IMR-90 (cell line): Measurements from ENCODE around the gene ALDH1L2. TPM values are rescaled to one million over a fixed set of nuclear protein-coding genes. Genes with fewer than 3 reads are reported as not detected.

Experiments
- ATAC-seq: fragments of 200-7000 bp; cut with Tn5 transposase; 2 replicates; pipeline ENCODE4 v1.9.1; 2020; ENCODE audit warnings: low read depth, mild to moderate bottlenecking, moderate library complexity
- BruUV-seq: library from RNA; stranded (reverse); fragments of 400-500 nt; replicated peaks from 2 replicates; lab custom pipeline; 2021; lab: Mats Ljungman, UMichigan
- CTCF ChIA-PET: fragments of 300-600 bp; formaldehyde crosslinking; extraction: SDS; loops from one replicate; lab custom pipeline; 2021; ENCODE audit warnings: antibody characterized with exemption; lab: Yijun Ruan, JAX
- POLR2A ChIA-PET: fragments of 300-600 bp; sonication (Branson Sonifier 250); formaldehyde crosslinking; loops from one replicate; lab custom pipeline; 2022; ENCODE audit warnings: antibody characterized with exemption; ENCODE audit not compliant: unreplicated experiment; lab: Charles Lee
- DNase-seq: peaks from one replicate; pipeline ENCODE4 v3.0.0; 2013
- H2AFZ ChIP-seq: replicated peaks from 2 replicates; pipeline ENCODE3; 2013; ENCODE audit warnings: low read length, mild to moderate bottlenecking; ENCODE audit not compliant: poor library complexity
- H2AK5ac ChIP-seq: 2 replicates; pipeline ENCODE4 v1.6.1; 2013; ENCODE audit warnings: low read depth, low read length, inconsistent platforms
- H2AK9ac ChIP-seq: replicated peaks from 2 replicates; pipeline ENCODE3; 2013; ENCODE audit warnings: mild to moderate bottlenecking, low read depth, low read length, moderate library complexity; ENCODE audit not compliant: poor library complexity
- H2BK120ac ChIP-seq: 2 replicates; pipeline ENCODE4 v1.6.1; 2013; ENCODE audit warnings: low read depth, low read length, inconsistent platforms
- H2BK15ac ChIP-seq: 3 replicates; pipeline ENCODE4 v1.6.1; 2013; ENCODE audit warnings: low read depth, low read length, inconsistent platforms
- H2BK20ac ChIP-seq: 2 replicates; pipeline ENCODE4 v1.6.1; 2013; ENCODE audit warnings: low read depth, mild to moderate bottlenecking, inconsistent platforms, low read length, moderate library complexity
- H2BK5ac ChIP-seq: 2 replicates; pipeline ENCODE4 v1.6.1; 2013; ENCODE audit warnings: mild to moderate bottlenecking, low read depth, low read length, inconsistent platforms; ENCODE audit not compliant: poor library complexity, severe bottlenecking
- H3K14ac ChIP-seq: replicated peaks from 2 replicates; pipeline ENCODE4 v1.6.1; 2013; ENCODE audit warnings: low read depth, low read length, inconsistent platforms
- H3K18ac ChIP-seq: 2 replicates; pipeline ENCODE4 v1.6.1; 2013; ENCODE audit warnings: low read depth, low read length, control low read depth
- H3K23ac ChIP-seq: 2 replicates; pipeline ENCODE4 v1.6.1; 2013; ENCODE audit warnings: low read depth, low read length, inconsistent platforms
- H3K27ac ChIP-seq: 2 replicates; pipeline ENCODE4 v1.5.1; 2013; ENCODE audit warnings: mild to moderate bottlenecking, control low read depth, low read length; ENCODE audit not compliant: insufficient read depth
- H3K27me3 ChIP-seq: 2 replicates; pipeline ENCODE4 v1.6.1; 2013; ENCODE audit warnings: low read length; ENCODE audit not compliant: control insufficient read depth, insufficient read depth
- H3K36me3 ChIP-seq: 2 replicates; pipeline ENCODE4 v1.6.1; 2013; ENCODE audit warnings: low read length, mixed read lengths; ENCODE audit not compliant: control insufficient read depth, insufficient read depth
- H3K4ac ChIP-seq: 2 replicates; pipeline ENCODE4 v1.6.1; 2013; ENCODE audit warnings: low read depth, low read length, inconsistent platforms
- H3K4me1 ChIP-seq: 2 replicates; pipeline ENCODE4 v1.6.1; 2013; ENCODE audit warnings: low read length, mixed read lengths; ENCODE audit not compliant: control insufficient read depth, insufficient read depth
- H3K4me2 ChIP-seq: 2 replicates; pipeline ENCODE4 v1.6.1; 2013; ENCODE audit warnings: low read depth, mild to moderate bottlenecking, control low read depth, low read length, moderate library complexity
- H3K4me3 ChIP-seq: 2 replicates; pipeline ENCODE4 v1.5.1; 2013; ENCODE audit warnings: low read depth, mild to moderate bottlenecking, control low read depth, low read length, moderate library complexity; ENCODE audit not compliant: insufficient read depth
- H3K56ac ChIP-seq: 2 replicates; pipeline ENCODE4 v1.6.1; 2013; ENCODE audit warnings: low read length, inconsistent platforms; ENCODE audit not compliant: insufficient read depth; ENCODE audit errors: extremely low read depth
- H3K79me1 ChIP-seq, 2 experiments: 2 replicates each; pipeline ENCODE4 v1.6.1; 2013; ENCODE audit warnings: low read length in 2 of 2, inconsistent platforms in 1 of 2, low read depth in 1 of 2
- H3K9ac ChIP-seq: 2 replicates; pipeline ENCODE4 v1.6.1; 2013; ENCODE audit warnings: low read depth, low read length, control low read depth
- H3K9me1 ChIP-seq: 2 replicates; pipeline ENCODE4 v1.6.1; 2013; ENCODE audit warnings: low read length, inconsistent platforms; ENCODE audit not compliant: insufficient read depth
- H3K9me3 ChIP-seq: 2 replicates; pipeline ENCODE4 v1.6.1; 2013; ENCODE audit warnings: low read length; ENCODE audit not compliant: control insufficient read depth, insufficient read depth
- H4K20me1 ChIP-seq: 2 replicates; pipeline ENCODE4 v1.6.1; 2013; ENCODE audit warnings: low read length, inconsistent platforms; ENCODE audit not compliant: insufficient read depth
- H4K5ac ChIP-seq: 2 replicates; pipeline ENCODE4 v1.6.1; 2013; ENCODE audit warnings: mild to moderate bottlenecking, low read depth, low read length, control low read depth
- H4K8ac ChIP-seq, 2 experiments: 2 replicates each; pipeline ENCODE4 v1.6.1; 2013; ENCODE audit warnings: low read depth in 2 of 2, low read length in 2 of 2, control low read depth in 1 of 2, inconsistent platforms in 1 of 2
- H4K91ac ChIP-seq: 2 replicates; pipeline ENCODE4 v1.6.1; 2013; ENCODE audit warnings: low read depth, low read length, inconsistent platforms; ENCODE audit not compliant: insufficient read depth
- BHLHE40 ChIP-seq: fragments of 150-350 bp; IDR thresholded peaks from 2 replicates; pipeline ENCODE4 v1.6.1; 2016; ENCODE audit warnings: mild to moderate bottlenecking, low read depth, low read length
- CEBPB ChIP-seq: IDR thresholded peaks from 2 replicates; pipeline ENCODE4 v1.6.1; 2012; ENCODE audit warnings: low read depth, low read length, improper control_type of control experiment
- CHD1 ChIP-seq: IDR thresholded peaks from 2 replicates; pipeline ENCODE4 v1.6.1; 2012; ENCODE audit warnings: low read depth, low read length, improper control_type of control experiment
- CTCF ChIP-seq: conservative IDR thresholded peaks from 2 replicates; pipeline ENCODE4 v1.5.1; 2012; ENCODE audit warnings: mild to moderate bottlenecking, low read depth, low read length, improper control_type of control experiment
- ELK1 ChIP-seq: fragments of 150-350 bp; IDR thresholded peaks from 2 replicates; pipeline ENCODE4 v1.6.1; 2016; ENCODE audit warnings: low read depth, mild to moderate bottlenecking, low read length, moderate library complexity, borderline replicate concordance
- FOS ChIP-seq: fragments of 150-350 bp; IDR thresholded peaks from 2 replicates; pipeline ENCODE4 v1.6.1; 2016; ENCODE audit warnings: low read depth, low read length
- MAFK ChIP-seq: IDR thresholded peaks from 2 replicates; pipeline ENCODE4 v1.6.1; 2012; ENCODE audit warnings: low read depth, low read length, improper control_type of control experiment
- MAZ ChIP-seq: IDR thresholded peaks from 2 replicates; pipeline ENCODE4 v1.6.1; 2012; ENCODE audit warnings: low read depth, mild to moderate bottlenecking, low read length, improper control_type of control experiment, moderate library complexity, borderline replicate concordance
- MXI1 ChIP-seq: IDR thresholded peaks from 2 replicates; pipeline ENCODE4 v1.6.1; 2012; ENCODE audit warnings: low read depth, mild to moderate bottlenecking, low read length, moderate library complexity, borderline replicate concordance
- NFE2L2 ChIP-seq: fragments of 150-350 bp; IDR thresholded peaks from 2 replicates; pipeline ENCODE4 v1.6.1; 2016; ENCODE audit warnings: low read depth, mild to moderate bottlenecking, low read length
- POLR2A ChIP-seq: IDR thresholded peaks from 2 replicates; pipeline ENCODE4 v1.6.1; 2012; ENCODE audit warnings: mild to moderate bottlenecking, low read depth, low read length
- RAD21 ChIP-seq: IDR thresholded peaks from 2 replicates; pipeline ENCODE4 v1.6.1; 2012; ENCODE audit warnings: low read length, improper control_type of control experiment
- RCOR1 ChIP-seq: IDR thresholded peaks from 2 replicates; pipeline ENCODE4 v1.6.1; 2012; ENCODE audit warnings: mild to moderate bottlenecking, low read length, improper control_type of control experiment; ENCODE audit not compliant: insufficient replicate concordance
- RFX5 ChIP-seq: IDR thresholded peaks from 2 replicates; pipeline ENCODE4 v1.8.0; 2012; ENCODE audit warnings: low read depth, mild to moderate bottlenecking, low read length, moderate library complexity
- SMC3 ChIP-seq: fragments of 150-350 bp; IDR thresholded peaks from 2 replicates; pipeline ENCODE4 v1.6.1; 2016; ENCODE audit warnings: low read depth, mild to moderate bottlenecking, antibody characterized with exemption, low read length, moderate library complexity
- WGBS, 2 experiments: methylation state at CpG; one replicate each; pipeline versions ENCODE4 v1.1.5 to v1.1.7; 2013; ENCODE audit warnings: missing lambda C conversion rate in 2 of 2; ENCODE audit not compliant: insufficient read length in 1 of 2; ENCODE audit errors: extremely low coverage in 2 of 2; 5-methylcytosine and 5-hydroxymethylcytosine counted together
- dilution Hi-C: fragments of 300-500 bp; cut with HindIII; formaldehyde crosslinking; loops from one replicate; pipeline ENCODE4 v1.14.3; 2018; ENCODE audit warnings: low sequenced_read_pairs; ENCODE audit not compliant: unreplicated experiment
- in situ Hi-C: fragments of 300-500 bp; cut with MboI; formaldehyde crosslinking; loops from 3 replicates; pipeline ENCODE4 v1.14.3; 2019; ENCODE audit warnings: low sequenced_read_pairs, inconsistent platforms, mixed read lengths
- intact Hi-C: fragments of 100-400 bp; cut with micrococcal nuclease; formaldehyde crosslinking; loops from 2 replicates; pipeline ENCODE4 v1.10.0; 2022
- polyA plus RNA-seq, 3 experiments: library from polyadenylated mRNA; depleted of rRNA; stranded (reverse); fragments of >200 nt; gene quantifications; 2 replicates each; pipeline ENCODE4 v1.2.3, GENCODE V29; 2012; ENCODE audit warnings: low replicate concordance in 1 of 3
- total RNA-seq: library from RNA; depleted of rRNA; stranded (reverse); fragments of >200 nt; gene quantifications from 2 replicates; pipeline ENCODE4 v1.2.3, GENCODE V29; 2012
- TF ChIP-seq, protein P1 (sequence below): fragments of 150-350 bp; IDR thresholded peaks from 2 replicates; pipeline ENCODE4 v1.6.1; 2017; ENCODE audit warnings: mild to moderate bottlenecking, antibody characterized with exemption, low read length, low read depth

ALDH1L2 gene
- total and polyA plus RNA-seq, 2 of the 4 experiments (the other 2 are of a cell fraction), result 21.1 to 22.8 TPM

- Histone ChIP-seq H2AFZ (no peak overlapping the region), H3K36me3 (peaks cover 50% of the 10 kb centered on the region), H2AK9ac (no peak overlapping the region), H3K4me1 (no peaks in the 10 kb centered on the region), H3K4ac (no peak overlapping the region), H4K8ac (no peak overlapping the region), H2BK20ac (no peak overlapping the region), H3K18ac (no peak overlapping the region), H3K56ac (no peak overlapping the region), H3K4me3 (no peak overlapping the region), H4K5ac (no peak overlapping the region), H2AK5ac (no peak overlapping the region), H2BK120ac (no peak overlapping the region), H2BK15ac (no peak overlapping the region), H3K9ac (no peak overlapping the region), H3K27ac (no peak overlapping the region), H2BK5ac (no peak overlapping the region), H3K79me1 (peaks cover 0 to 3% of the 10 kb centered on the region in 2 experiments; a peak in 1 of 4 replicates), H4K91ac (no peak overlapping the region), H3K23ac (no peak overlapping the region), H4K20me1 (no peaks in the 10 kb centered on the region), H3K4me2 (no peak overlapping the region), H3K9me3 (no peaks in the 10 kb centered on the region), H3K14ac (no peak overlapping the region), H3K27me3 (no peaks in the 10 kb centered on the region), H3K9me1 (0 out of 2 replicates have a peak, but pooled peaks cover 3% of the 10 kb centered on the region)
- no peak for ATAC-seq
- in situ Hi-C loops, result loop anchor here (25.0 kb wide), 1 partner anchor 874 kb away; no protein-coding TSS in a partner anchor
- BruUV-seq, result no TSS peak
- TF ChIP-seq CTCF, result no peak
- no peak for TF ChIP-seq NFE2L2
- TF ChIP-seq ELK1, result no peak
- TF ChIP-seq CEBPB, result no peak
- no peak for TF ChIP-seq SMC3
- TF ChIP-seq MAZ, result no peak
- no peak for TF ChIP-seq MXI1
- no peak for TF ChIP-seq MAFK
- no peak for TF ChIP-seq CHD1
- TF ChIP-seq FOS, result no peak
- TF ChIP-seq, protein P1, sequence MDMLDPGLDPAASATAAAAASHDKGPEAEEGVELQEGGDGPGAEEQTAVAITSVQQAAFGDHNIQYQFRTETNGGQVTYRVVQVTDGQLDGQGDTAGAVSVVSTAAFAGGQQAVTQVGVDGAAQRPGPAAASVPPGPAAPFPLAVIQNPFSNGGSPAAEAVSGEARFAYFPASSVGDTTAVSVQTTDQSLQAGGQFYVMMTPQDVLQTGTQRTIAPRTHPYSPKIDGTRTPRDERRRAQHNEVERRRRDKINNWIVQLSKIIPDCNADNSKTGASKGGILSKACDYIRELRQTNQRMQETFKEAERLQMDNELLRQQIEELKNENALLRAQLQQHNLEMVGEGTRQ, result no peak
- TF ChIP-seq BHLHE40, result no peak
- no peak for TF ChIP-seq RFX5
- TF ChIP-seq RCOR1, result no peak
- TF ChIP-seq RAD21, result no peak
- no peak for TF ChIP-seq POLR2A
- dilution Hi-C loops, result no loop called here
- DNase-seq, result no peak
- ChIA-PET POLR2A (no interaction called here), CTCF (no interaction called here)
- intact Hi-C loops, result no loop called here
- WGBS, 2 experiments, result 100% methylated on average over 1 of the region's 11 CpGs; no CpG with 5 or more reads in 1 of the 2 experiments
Observed at GRCh38 chr12:105060715-105061378, 23.4 kb downstream of the ALDH1L2 start.
